Measurements from ENCODE around the gene NUP62. TPM values are rescaled to one million over a fixed set of nuclear protein-coding genes. Genes with fewer than 3 reads are reported as not detected.
"Not testable (repeated sequence)": the region's sequence is repeated elsewhere in the genome, so short reads cannot be mapped to it uniquely, and the experiment has no call there.

The NUP62 gene
- total RNA-seq, 2 experiments from 2014 or later = 113 to 114 TPM

GRCh38 chr19:49949742-49950589, 20.7 kb upstream of the NUP62 start:
- no peak overlapping the region for H3K27ac Mint-ChIP-seq
- no peaks in the 10 kb centered on the region for H3K9me3 Mint-ChIP-seq

GRCh38 chr19:49946415-49946814, 17.1 kb upstream of the NUP62 start:
- no peak for DNase-seq
- Mint-ChIP-seq H3K9me3 (no peaks in the 10 kb centered on the region), H3K4me1 (peaks cover 13% of the 10 kb centered on the region), H3K4me3 (no peak overlapping the region), H3K27ac (no peak overlapping the region), H3K36me3 (ENCODE audit: low read depth) (no peaks in the 10 kb centered on the region), H3K27me3 (peaks cover 16% of the 10 kb centered on the region)
- POLR2A ChIA-PET = no interaction called here
- CTCF ChIA-PET = no interaction called here

More at GRCh38 chr19:49949742-49950589, 20.7 kb upstream of the NUP62 start:
- H3K4me1 Mint-ChIP-seq = peaks cover 3% of the 10 kb centered on the region
- no peaks in the 10 kb centered on the region for H3K36me3 Mint-ChIP-seq (ENCODE audit: low read depth)
- no peak overlapping the region for H3K4me3 Mint-ChIP-seq
- ChIA-PET POLR2A (no interaction called here), CTCF (interaction anchor here (1.4 kb wide), 1 partner anchor 13 kb away, joined by 6 read pairs; no protein-coding TSS in a partner anchor)
- peaks cover 17% of the 10 kb centered on the region for H3K27me3 Mint-ChIP-seq
- DNase-seq = no peak

GRCh38 chr19:49944567-49944966, 15.3 kb upstream of the NUP62 start:
- POLR2A ChIA-PET, H3K4me3 Mint-ChIP-seq: not testable (repeated sequence)

GRCh38 chr19:49940482-49940791, 11.1 kb upstream of the NUP62 start:
- Mint-ChIP-seq H3K4me3 (no peak overlapping the region), H3K27ac (no peak overlapping the region), H3K9me3 (no peaks in the 10 kb centered on the region), H3K27me3 (peaks cover 25% of the 10 kb centered on the region), H3K4me1 (peaks cover 20% of the 10 kb centered on the region), H3K36me3 (ENCODE audit: low read depth) (no peaks in the 10 kb centered on the region)
- no peak for DNase-seq
- CTCF ChIA-PET = no interaction called here
- POLR2A ChIA-PET = no interaction called here

More at GRCh38 chr19:49944567-49944966, 15.3 kb upstream of the NUP62 start:
- DNase-seq; H3K36me3 Mint-ChIP-seq (ENCODE audit: low read depth); CTCF ChIA-PET; H3K9me3 Mint-ChIP-seq; H3K27ac Mint-ChIP-seq: not testable (repeated sequence)
- Mint-ChIP-seq H3K4me1 (peaks cover 20% of the 10 kb centered on the region), H3K27me3 (peaks cover 18% of the 10 kb centered on the region)

- no peaks in the 10 kb centered on the region for H3K9me3 Mint-ChIP-seq
- ChIA-PET POLR2A (no interaction called here), CTCF (interaction anchor here (0.6 to 1.7 kb wide), 2 partner anchors 14 to 1625 kb away, joined by 3 to 6 read pairs; no protein-coding TSS in a partner anchor)
- no peak overlapping the region for H3K27ac Mint-ChIP-seq
- H3K4me3 Mint-ChIP-seq = no peak overlapping the region
- peaks cover 20% of the 10 kb centered on the region for H3K4me1 Mint-ChIP-seq
- no peak for DNase-seq
- no peaks in the 10 kb centered on the region for H3K36me3 Mint-ChIP-seq (ENCODE audit: low read depth)
- H3K27me3 Mint-ChIP-seq = peaks cover 22% of the 10 kb centered on the region
These were observed 10.6 kb upstream of the NUP62 start for GRCh38 chr19:49939721-49940481.

DNA sequence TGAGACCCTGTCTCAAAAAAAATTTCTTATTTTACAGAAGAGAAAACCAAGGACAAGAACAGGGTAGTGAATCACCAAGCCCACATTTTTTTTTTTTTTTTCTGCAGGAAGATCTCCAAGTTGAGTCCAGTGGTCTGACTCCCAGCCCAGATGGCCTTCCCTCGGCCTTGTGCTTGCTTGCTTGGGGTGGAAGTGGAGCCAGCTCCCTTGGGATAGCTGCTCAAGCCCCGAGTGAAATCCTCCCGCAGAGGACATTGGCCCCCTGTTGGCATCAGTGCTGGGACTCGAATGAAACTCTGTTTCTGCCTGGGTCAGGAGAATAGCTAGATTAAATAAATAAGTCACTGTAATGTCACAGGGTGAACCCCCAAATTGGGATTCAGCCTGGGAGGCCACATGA, 9.4 kb upstream of the NUP62 start:
- H3K27me3 Mint-ChIP-seq = peaks cover 22% of the 10 kb centered on the region
- no peak overlapping the region for H3K4me3 Mint-ChIP-seq
- H3K4me1 Mint-ChIP-seq = peaks cover 16% of the 10 kb centered on the region
- ChIA-PET POLR2A (no interaction called here), CTCF (interaction anchor here (0.7 to 1.7 kb wide), 4 partner anchors 15 to 395 kb away, joined by 3 to 6 read pairs (median 4); no protein-coding TSS in a partner anchor)
- no peaks in the 10 kb centered on the region for H3K9me3 Mint-ChIP-seq
- H3K27ac Mint-ChIP-seq = no peak overlapping the region
- DNase-seq = no peak
- no peaks in the 10 kb centered on the region for H3K36me3 Mint-ChIP-seq (ENCODE audit: low read depth)

GRCh38 chr19:49937750-49938381, 8.6 kb upstream of the NUP62 start:
- Mint-ChIP-seq H3K27ac (no peak overlapping the region), H3K4me1 (peaks cover 16% of the 10 kb centered on the region), H3K9me3 (no peaks in the 10 kb centered on the region), H3K4me3 (no peak overlapping the region), H3K27me3 (peaks cover 14% of the 10 kb centered on the region), H3K36me3 (ENCODE audit: low read depth) (peaks cover 4% of the 10 kb centered on the region)
- peak; percentile 80 for DNase-seq
- CTCF ChIA-PET = interaction anchor here (0.6 to 1.7 kb wide), 10 partner anchors 12 to 198 kb away, joined by 3 to 6 read pairs (median 3); no protein-coding TSS in a partner anchor
- POLR2A ChIA-PET = interaction anchor here (0.6 kb wide), 1 partner anchor 8 kb away, joined by 3 read pairs; the partner anchor contains the start of gene NUP62

DNA sequence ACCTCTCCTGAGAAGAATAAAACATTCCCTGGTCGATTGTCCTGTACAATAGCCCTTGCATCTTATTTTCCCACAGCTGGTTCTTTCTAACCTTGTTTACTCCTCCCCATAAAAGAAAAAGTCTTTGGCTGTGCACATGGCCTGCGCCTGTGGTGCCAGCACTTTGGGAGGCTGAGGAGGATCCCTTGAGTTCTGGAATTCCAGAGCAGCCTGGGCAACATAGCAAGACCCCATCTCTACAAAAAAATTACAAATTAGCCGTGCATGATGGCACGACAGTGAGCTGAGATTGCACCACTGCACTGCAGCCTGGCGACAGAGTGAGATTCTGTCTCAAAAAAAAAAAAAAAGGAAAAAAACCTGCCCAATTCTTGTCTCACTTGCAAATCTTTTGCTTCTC, 7.2 kb upstream of the NUP62 start:
- ChIA-PET POLR2A (no interaction called here), CTCF (interaction anchor here (0.9 to 1.7 kb wide), 3 partner anchors 12 to 200 kb away, joined by 3 to 6 read pairs (median 5); no protein-coding TSS in a partner anchor)
- Mint-ChIP-seq H3K36me3 (ENCODE audit: low read depth) (peaks cover 12% of the 10 kb centered on the region), H3K4me3 (no peak overlapping the region), H3K27ac (no peak overlapping the region), H3K9me3 (peaks cover 2% of the 10 kb centered on the region), H3K27me3 (peaks cover 10% of the 10 kb centered on the region), H3K4me1 (peaks cover 27% of the 10 kb centered on the region)
- DNase-seq = no peak

DNA sequence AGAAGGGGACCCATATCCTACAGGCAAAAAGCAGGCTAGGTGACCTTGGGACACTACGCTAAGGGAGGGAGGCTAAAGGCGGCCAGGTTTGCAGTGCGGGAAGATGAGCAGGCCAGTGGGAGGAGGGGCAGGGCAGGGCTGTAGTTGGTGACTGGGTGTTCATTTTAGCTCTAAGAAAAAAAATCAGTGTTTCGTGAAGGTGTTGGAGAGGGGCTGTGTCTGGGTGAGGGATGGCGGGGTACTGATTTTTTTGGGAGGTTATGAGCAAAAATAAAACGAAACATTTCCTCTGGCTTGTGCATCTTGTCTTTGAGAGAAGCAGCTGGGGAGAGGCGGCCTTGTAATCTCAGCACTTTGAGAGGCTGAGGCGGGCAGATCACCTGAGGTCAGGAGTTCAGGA, 4.3 kb upstream of the NUP62 start:
- peaks cover 2% of the 10 kb centered on the region for H3K9me3 Mint-ChIP-seq
- peaks cover 8% of the 10 kb centered on the region for H3K27me3 Mint-ChIP-seq
- peaks cover 43% of the 10 kb centered on the region for H3K4me1 Mint-ChIP-seq
- peaks cover 36% of the 10 kb centered on the region for H3K36me3 Mint-ChIP-seq (ENCODE audit: low read depth)
- CTCF ChIA-PET = interaction anchor here (0.6 kb wide), 1 partner anchor 330 kb away, joined by 3 read pairs; no protein-coding TSS in a partner anchor
- H3K27ac Mint-ChIP-seq = no peak overlapping the region
- H3K4me3 Mint-ChIP-seq = no peak overlapping the region
- POLR2A ChIA-PET = interaction anchor here (1.1 to 1.2 kb wide), 2 partner anchors 37 to 38 kb away, joined by 3 read pairs; partner anchors contain the start of gene IL4I1
- DNase-seq = no peak

DNA sequence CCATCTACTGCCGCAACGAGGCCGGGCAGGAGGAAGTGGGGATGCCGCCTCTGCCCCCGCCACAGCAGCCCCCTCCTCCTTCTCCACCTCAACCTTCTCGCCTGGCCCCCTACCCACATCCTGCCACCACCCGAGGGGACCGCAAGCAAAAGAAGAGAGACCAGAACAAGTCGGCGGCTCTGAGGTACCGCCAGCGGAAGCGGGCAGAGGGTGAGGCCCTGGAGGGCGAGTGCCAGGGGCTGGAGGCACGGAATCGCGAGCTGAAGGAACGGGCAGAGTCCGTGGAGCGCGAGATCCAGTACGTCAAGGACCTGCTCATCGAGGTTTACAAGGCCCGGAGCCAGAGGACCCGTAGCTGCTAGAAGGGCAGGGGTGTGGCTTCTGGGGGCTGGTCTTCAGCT, 3.4 kb upstream of the NUP62 start:
- Mint-ChIP-seq H3K36me3 (ENCODE audit: low read depth) (peaks cover 42% of the 10 kb centered on the region), H3K27ac (peak overlapping the region; percentile 73), H3K9me3 (peaks cover 2% of the 10 kb centered on the region), H3K4me3 (peak overlapping the region; percentile 30), H3K27me3 (peaks cover 8% of the 10 kb centered on the region), H3K4me1 (peaks cover 49% of the 10 kb centered on the region)
- ChIA-PET POLR2A (interaction anchor here (1.1 to 1.2 kb wide), 2 partner anchors 36 to 37 kb away, joined by 3 read pairs; partner anchors contain the start of gene IL4I1), CTCF (no interaction called here)
- peak; percentile 78 for DNase-seq

DNA sequence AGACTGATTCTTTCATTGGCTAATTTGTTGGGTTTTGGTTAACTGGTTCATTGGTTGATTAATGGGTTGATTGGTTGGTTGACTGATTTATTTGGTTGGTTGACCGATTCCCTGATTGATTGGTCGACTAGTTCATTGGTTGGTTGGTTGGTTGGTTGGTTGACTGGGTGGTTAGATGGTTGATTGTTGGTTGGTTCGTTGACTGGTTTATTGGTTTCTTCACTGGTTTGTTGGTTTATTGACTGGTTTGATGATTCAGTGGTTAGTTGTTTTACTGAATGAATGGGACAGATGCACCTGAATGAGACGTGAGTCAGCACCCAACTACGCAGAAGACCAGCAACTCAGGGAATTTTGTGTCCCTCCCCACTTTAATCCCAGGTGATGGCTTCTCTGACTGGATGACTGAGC, 2.7 kb upstream of the NUP62 start:
- ChIA-PET POLR2A (no interaction called here), CTCF (no interaction called here)
- DNase-seq = no peak
- Mint-ChIP-seq H3K9me3 (peaks cover 2% of the 10 kb centered on the region), H3K4me1 (peaks cover 56% of the 10 kb centered on the region), H3K4me3 (peak overlapping the region; percentile 52), H3K36me3 (ENCODE audit: low read depth) (peaks cover 49% of the 10 kb centered on the region), H3K27ac (no peak overlapping the region), H3K27me3 (peaks cover 8% of the 10 kb centered on the region)

- ChIA-PET CTCF (no interaction called here), POLR2A (no interaction called here)
- Mint-ChIP-seq H3K4me1 (peaks cover 60% of the 10 kb centered on the region), H3K36me3 (ENCODE audit: low read depth) (peaks cover 52% of the 10 kb centered on the region), H3K4me3 (no peak overlapping the region), H3K27ac (peak overlapping the region; percentile 40), H3K9me3 (peaks cover 2% of the 10 kb centered on the region), H3K27me3 (peaks cover 5% of the 10 kb centered on the region)
- DNase-seq = no peak
These were observed 2.2 kb upstream of the NUP62 start for GRCh38 chr19:49931293-49932040.

Data from activated CD4-positive, alpha-beta memory T cell treated with anti-CD3 and anti-CD28 coated beads, Interleukin-2, amount 10 ng/mL, durations not matched to agents 7 days and 5 days (primary cell).